OCI-LY3 (cell line): ENCODE measurements around the gene EFCAB11.

Experiments used
- H2AFZ ChIP-seq: fragments of 200-600, 300-600 bp; shearing (Covaris generic); 2 replicates; pipeline ENCODE4 v1.6.0; 2014; ENCODE audit warnings: antibody characterized with exemption, low read depth, low read length
- H3K27ac ChIP-seq: fragments of 200-600, 300-600 bp; sonication (generic); 2 replicates; pipeline ENCODE4 v1.5.1; 2014; ENCODE audit warnings: mild to moderate bottlenecking, low read length, moderate library complexity, mixed read lengths
- H3K27me3 ChIP-seq: fragments of 200-600, 300-600 bp; sonication (generic); 2 replicates; pipeline ENCODE4 v1.6.1; 2014; ENCODE audit warnings: low read depth, low read length, mixed read lengths
- H3K36me3 ChIP-seq: fragments of 200-600, 300-600 bp; sonication (generic); replicated peaks from 2 replicates; pipeline ENCODE3; 2014; ENCODE audit warnings: low read depth, low read length, mixed read lengths
- H3K4me1 ChIP-seq: fragments of 300-600, 200-600 bp; sonication (generic); 2 replicates; pipeline ENCODE4 v1.6.1; 2014; ENCODE audit warnings: low read length, mixed read lengths
- H3K4me2 ChIP-seq: fragments of 200-600, 300-600 bp; sonication (generic); 2 replicates; pipeline ENCODE4 v1.6.1; 2014; ENCODE audit warnings: low read length, mixed read lengths
- H3K4me3 ChIP-seq: fragments of 300-600, 200-600 bp; sonication (generic); 2 replicates; pipeline ENCODE4 v1.5.1; 2014; ENCODE audit warnings: antibody characterized with exemption, mild to moderate bottlenecking, low read length, moderate library complexity
- H3K79me2 ChIP-seq: fragments of 300-600, 200-600 bp; shearing (Covaris generic); 2 replicates; pipeline ENCODE4 v1.6.1; 2014; ENCODE audit warnings: mild to moderate bottlenecking, low read length, mixed read lengths
- H3K9ac ChIP-seq: fragments of 300-600, 200-600 bp; shearing (Covaris generic); 2 replicates; pipeline ENCODE4 v1.6.0; 2014; ENCODE audit warnings: mild to moderate bottlenecking, low read length, moderate library complexity
- H3K9me3 ChIP-seq: fragments of 200-600, 300-600 bp; shearing (Covaris generic); 2 replicates; pipeline ENCODE4 v1.6.1; 2014; ENCODE audit warnings: low read length, mixed read lengths; ENCODE audit not compliant: insufficient read depth
- H4K20me1 ChIP-seq: fragments of 200-600, 300-600 bp; sonication (generic); 2 replicates; pipeline ENCODE4 v1.6.1; 2016; ENCODE audit warnings: low read length, mixed read lengths; ENCODE audit not compliant: insufficient read depth
- EZH2phosphoT487 ChIP-seq: fragments of 200-600 bp; shearing (Covaris generic); IDR thresholded peaks from 2 replicates; pipeline ENCODE4 v1.6.1; 2018; ENCODE audit warnings: antibody characterized with exemption, mixed run types, low read depth
- TF ChIP-seq, protein P1 (sequence below): fragments of 200-600, 300-600 bp; sonication (generic); IDR thresholded peaks from 2 replicates; pipeline ENCODE4 v1.5.1; 2014; ENCODE audit warnings: antibody characterized with exemption, low read length, low read depth

EFCAB11 gene

DNA sequence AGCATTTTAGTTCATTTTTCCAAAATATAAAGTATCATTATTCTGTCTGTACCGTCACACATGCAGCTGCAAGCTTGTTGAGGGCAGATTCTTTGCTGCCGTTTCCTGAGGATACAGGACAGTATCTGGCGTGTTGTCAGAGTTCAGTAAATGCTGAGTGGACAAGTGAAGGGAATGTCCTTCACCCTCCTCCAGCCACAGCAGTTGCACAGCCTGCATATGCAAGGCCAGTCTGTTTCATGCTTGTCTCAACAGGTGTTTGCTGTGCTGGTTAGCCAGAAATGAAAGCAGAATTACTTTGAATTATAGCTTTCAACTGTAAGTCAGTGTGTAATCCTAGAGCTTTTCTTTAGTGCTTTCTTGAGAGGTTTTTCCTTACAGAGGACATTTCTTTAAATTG is 37.7 kb upstream of the EFCAB11 start:
- no peaks in the 10 kb centered on the region for H3K79me2 ChIP-seq
- no peak overlapping the region for H3K4me2 ChIP-seq
- H3K4me3 ChIP-seq: no peak overlapping the region
- no peaks in the 10 kb centered on the region for H3K4me1 ChIP-seq
- no peaks in the 10 kb centered on the region for H4K20me1 ChIP-seq
- H3K9ac ChIP-seq: no peak overlapping the region
- H3K27ac ChIP-seq: no peak overlapping the region
- no peaks in the 10 kb centered on the region for H3K9me3 ChIP-seq
- TF ChIP-seq, protein P1, sequence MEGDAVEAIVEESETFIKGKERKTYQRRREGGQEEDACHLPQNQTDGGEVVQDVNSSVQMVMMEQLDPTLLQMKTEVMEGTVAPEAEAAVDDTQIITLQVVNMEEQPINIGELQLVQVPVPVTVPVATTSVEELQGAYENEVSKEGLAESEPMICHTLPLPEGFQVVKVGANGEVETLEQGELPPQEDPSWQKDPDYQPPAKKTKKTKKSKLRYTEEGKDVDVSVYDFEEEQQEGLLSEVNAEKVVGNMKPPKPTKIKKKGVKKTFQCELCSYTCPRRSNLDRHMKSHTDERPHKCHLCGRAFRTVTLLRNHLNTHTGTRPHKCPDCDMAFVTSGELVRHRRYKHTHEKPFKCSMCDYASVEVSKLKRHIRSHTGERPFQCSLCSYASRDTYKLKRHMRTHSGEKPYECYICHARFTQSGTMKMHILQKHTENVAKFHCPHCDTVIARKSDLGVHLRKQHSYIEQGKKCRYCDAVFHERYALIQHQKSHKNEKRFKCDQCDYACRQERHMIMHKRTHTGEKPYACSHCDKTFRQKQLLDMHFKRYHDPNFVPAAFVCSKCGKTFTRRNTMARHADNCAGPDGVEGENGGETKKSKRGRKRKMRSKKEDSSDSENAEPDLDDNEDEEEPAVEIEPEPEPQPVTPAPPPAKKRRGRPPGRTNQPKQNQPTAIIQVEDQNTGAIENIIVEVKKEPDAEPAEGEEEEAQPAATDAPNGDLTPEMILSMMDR: no peak
- no peak for TF ChIP-seq EZH2phosphoT487
- no peak overlapping the region for H2AFZ ChIP-seq
- peaks cover 76% of the 10 kb centered on the region for H3K36me3 ChIP-seq
- H3K27me3 ChIP-seq: no peaks in the 10 kb centered on the region

DNA sequence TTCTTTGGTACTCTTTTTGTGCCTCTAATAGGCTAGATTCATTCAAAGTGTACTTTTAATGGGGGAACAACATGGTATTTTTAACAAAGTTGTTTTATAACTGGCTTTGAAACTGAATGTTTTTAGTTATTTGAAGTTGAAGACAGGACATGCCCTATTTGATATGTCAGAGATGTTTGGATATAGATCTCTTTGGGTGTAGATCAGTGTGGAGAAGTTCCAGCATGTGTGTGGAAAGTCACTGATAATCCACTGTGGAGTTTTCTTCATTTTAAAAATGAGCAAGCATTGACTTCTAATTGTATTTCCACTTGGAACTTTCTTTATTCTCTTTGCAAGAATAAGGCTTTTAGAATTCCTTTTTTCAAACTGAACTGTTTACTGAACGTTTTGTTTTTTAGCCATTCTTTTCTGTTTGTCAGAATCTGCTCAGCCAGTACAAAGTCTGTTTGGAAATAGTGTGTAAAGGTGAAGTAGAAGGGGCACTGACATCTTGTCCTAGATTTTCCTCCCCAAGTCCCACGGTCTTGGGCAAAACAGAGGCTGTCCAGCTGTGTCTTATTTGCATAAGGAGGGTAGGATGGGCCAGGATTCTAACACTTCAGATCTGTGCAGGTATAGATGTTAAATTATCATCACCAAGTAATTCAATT is 36.2 kb upstream of the EFCAB11 start:
- Histone ChIP-seq H4K20me1 (no peaks in the 10 kb centered on the region), H3K4me2 (no peak overlapping the region), H3K4me3 (no peak overlapping the region), H3K36me3 (peaks cover 77% of the 10 kb centered on the region), H3K27ac (no peak overlapping the region), H3K27me3 (no peaks in the 10 kb centered on the region), H2AFZ (no peak overlapping the region), H3K79me2 (no peaks in the 10 kb centered on the region), H3K9ac (no peak overlapping the region), H3K4me1 (no peaks in the 10 kb centered on the region), H3K9me3 (no peaks in the 10 kb centered on the region)
- TF ChIP-seq, protein P1: no peak
- TF ChIP-seq EZH2phosphoT487: no peak

DNA sequence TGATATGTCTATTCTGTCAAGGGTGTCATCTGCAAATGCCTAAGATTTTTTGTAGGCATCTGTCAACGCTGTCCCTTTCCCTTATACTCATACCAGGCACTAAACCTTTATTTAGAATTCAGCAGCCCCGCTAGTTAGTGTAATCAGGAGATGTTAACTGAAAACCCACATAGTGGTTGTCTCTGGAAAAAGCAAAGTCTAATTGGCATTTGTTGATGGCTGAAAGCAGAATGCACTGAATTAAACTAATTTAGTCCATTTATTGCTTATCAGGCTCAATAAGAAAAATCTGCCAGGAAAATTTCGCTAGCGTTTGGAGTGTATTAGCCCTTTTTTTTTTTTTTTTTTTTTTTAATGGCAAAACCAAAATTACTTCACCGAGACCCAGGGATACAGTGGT is 35.7 kb upstream of the EFCAB11 start:
- H3K9me3 ChIP-seq: no peaks in the 10 kb centered on the region
- H3K4me1 ChIP-seq: no peaks in the 10 kb centered on the region
- H4K20me1 ChIP-seq: no peaks in the 10 kb centered on the region
- H3K27ac ChIP-seq: no peak overlapping the region
- no peak overlapping the region for H3K4me3 ChIP-seq
- no peaks in the 10 kb centered on the region for H3K79me2 ChIP-seq
- H3K27me3 ChIP-seq: no peaks in the 10 kb centered on the region
- no peak overlapping the region for H3K4me2 ChIP-seq
- no peak overlapping the region for H3K9ac ChIP-seq
- H2AFZ ChIP-seq: no peak overlapping the region
- no peak for TF ChIP-seq EZH2phosphoT487
- TF ChIP-seq, protein P1: no peak
- H3K36me3 ChIP-seq: peaks cover 75% of the 10 kb centered on the region

DNA sequence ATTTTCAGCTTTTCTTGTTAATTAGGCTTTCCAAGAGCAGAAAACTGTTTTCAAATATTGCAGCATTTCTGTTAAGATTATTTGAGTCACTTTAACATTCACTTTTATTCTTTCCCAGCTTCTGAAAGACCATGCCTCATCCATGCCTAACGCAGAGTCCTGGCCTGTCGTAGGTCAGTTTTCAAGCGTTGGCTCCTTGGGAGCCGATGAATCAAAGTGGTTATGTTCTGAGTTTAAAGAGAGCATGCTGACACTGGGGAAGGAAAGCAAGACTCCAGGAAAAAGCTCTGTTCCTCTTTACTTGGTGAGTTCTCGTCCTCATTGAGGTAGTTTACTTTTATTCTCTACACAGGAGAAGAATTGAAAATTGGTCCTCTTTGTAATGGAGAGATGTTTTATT is 34.3 kb upstream of the EFCAB11 start:
- Histone ChIP-seq H3K4me2 (no peak overlapping the region), H3K36me3 (peaks cover 73% of the 10 kb centered on the region), H3K27me3 (no peaks in the 10 kb centered on the region), H3K79me2 (no peaks in the 10 kb centered on the region), H3K9me3 (no peaks in the 10 kb centered on the region), H3K9ac (no peak overlapping the region), H4K20me1 (no peaks in the 10 kb centered on the region), H3K4me3 (no peak overlapping the region), H3K27ac (no peak overlapping the region), H2AFZ (no peak overlapping the region), H3K4me1 (no peaks in the 10 kb centered on the region)
- TF ChIP-seq, protein P1: no peak
- TF ChIP-seq EZH2phosphoT487: no peak
